ENCODE data around the gene MYRIP. TPM values are rescaled to one million over a fixed set of nuclear protein-coding genes. Genes with fewer than 3 reads are reported as not detected.

Gene MYRIP
- total RNA-seq, 4 donors from 2014 or later = 1.4 to 4.4 (median 2.8) TPM

DNA sequence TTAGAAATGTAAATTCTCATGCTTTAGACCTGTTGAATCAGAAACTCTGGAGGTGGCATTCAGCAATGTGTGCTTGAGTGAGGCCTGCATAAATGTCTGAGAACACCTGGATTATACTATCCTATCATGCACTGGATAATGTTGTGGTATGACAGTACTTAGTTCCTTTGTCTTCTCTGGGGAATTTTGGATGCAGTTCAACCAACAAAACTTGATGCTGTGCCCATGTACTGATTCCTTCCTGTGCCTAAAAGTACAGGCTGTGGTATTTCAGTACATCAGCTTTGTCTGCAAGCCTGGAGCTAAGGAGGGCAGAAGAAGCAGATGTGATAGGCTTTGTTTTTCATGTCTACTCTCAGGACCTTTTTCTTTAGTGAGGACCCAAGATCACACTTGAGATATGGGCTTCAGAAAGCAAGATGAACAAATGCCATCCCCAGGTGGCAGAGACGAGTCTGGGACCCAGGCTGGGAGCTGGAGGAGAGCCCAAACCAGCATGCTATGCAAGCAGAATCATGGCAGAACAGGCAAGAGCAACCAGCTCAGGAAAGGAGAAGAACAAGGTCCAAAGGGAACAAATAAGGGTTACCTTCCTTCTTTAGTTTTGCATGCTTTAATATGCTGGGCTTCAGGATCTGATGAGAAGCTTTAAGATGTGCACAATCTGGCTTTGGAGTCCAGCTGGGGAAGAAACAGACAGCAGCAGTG lies 124.7 kb downstream of the MYRIP start:
- Histone ChIP-seq H3K27ac (no peak overlapping the region), H3K27me3 (no peaks in the 10 kb centered on the region), H3K4me1 (peaks cover 11% of the 10 kb centered on the region), H3K4me3 (no peak overlapping the region), H3K9me3 (no peaks in the 10 kb centered on the region), H3K36me3 (no peaks in the 10 kb centered on the region)
- no peak for DNase-seq (ENCODE audit: low spot score in 2 of 2)
- WGBS = 11% methylated on average over 1 of the region's 1 CpG
- TF ChIP-seq EP300 (IDR thresholded peaks at IDR 0.05) (no peak), POLR2A (IDR thresholded peaks at IDR 0.05) (no peak), POLR2AphosphoS5 (IDR thresholded peaks at IDR 0.05) (no peak)
- TF ChIP-seq, protein P1, sequence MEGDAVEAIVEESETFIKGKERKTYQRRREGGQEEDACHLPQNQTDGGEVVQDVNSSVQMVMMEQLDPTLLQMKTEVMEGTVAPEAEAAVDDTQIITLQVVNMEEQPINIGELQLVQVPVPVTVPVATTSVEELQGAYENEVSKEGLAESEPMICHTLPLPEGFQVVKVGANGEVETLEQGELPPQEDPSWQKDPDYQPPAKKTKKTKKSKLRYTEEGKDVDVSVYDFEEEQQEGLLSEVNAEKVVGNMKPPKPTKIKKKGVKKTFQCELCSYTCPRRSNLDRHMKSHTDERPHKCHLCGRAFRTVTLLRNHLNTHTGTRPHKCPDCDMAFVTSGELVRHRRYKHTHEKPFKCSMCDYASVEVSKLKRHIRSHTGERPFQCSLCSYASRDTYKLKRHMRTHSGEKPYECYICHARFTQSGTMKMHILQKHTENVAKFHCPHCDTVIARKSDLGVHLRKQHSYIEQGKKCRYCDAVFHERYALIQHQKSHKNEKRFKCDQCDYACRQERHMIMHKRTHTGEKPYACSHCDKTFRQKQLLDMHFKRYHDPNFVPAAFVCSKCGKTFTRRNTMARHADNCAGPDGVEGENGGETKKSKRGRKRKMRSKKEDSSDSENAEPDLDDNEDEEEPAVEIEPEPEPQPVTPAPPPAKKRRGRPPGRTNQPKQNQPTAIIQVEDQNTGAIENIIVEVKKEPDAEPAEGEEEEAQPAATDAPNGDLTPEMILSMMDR (IDR thresholded peaks at IDR 0.05) = no peak

DNA sequence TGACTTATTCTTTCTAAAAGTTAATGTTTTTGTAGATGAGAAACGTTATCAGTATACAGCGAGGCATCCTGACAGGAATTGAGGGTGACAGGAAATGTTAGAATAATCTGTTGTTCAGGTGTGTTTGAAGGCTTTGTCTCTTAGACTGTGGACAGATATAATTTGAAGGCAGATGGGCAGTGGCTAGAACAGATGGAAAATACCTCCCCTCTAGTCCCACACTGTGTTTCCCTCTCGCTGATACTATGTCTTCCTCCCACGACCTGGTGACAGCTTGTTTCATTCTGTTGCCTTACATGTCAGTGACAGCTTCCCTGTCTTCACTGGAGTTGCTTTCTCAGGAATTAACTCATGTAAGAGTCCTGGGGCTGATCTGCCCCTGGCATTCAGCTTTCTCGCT lies 125.3 kb downstream of the MYRIP start:
- WGBS = 58% methylated on average over 5 of the region's 5 CpGs
- no peak overlapping the region for H3K4me3 ChIP-seq
- DNase-seq (ENCODE audit: low spot score in 2 of 2) = no peak
- H3K9me3 ChIP-seq = no peaks in the 10 kb centered on the region
- no peaks in the 10 kb centered on the region for H3K36me3 ChIP-seq
- no peak for TF ChIP-seq EP300 (IDR thresholded peaks at IDR 0.05)
- TF ChIP-seq POLR2AphosphoS5 (IDR thresholded peaks at IDR 0.05) = no peak
- TF ChIP-seq POLR2A (IDR thresholded peaks at IDR 0.05) = no peak
- TF ChIP-seq, protein P1 (IDR thresholded peaks at IDR 0.05) = no peak
- peaks cover 11% of the 10 kb centered on the region for H3K4me1 ChIP-seq
- H3K27me3 ChIP-seq = no peaks in the 10 kb centered on the region
- no peak overlapping the region for H3K27ac ChIP-seq

DNA sequence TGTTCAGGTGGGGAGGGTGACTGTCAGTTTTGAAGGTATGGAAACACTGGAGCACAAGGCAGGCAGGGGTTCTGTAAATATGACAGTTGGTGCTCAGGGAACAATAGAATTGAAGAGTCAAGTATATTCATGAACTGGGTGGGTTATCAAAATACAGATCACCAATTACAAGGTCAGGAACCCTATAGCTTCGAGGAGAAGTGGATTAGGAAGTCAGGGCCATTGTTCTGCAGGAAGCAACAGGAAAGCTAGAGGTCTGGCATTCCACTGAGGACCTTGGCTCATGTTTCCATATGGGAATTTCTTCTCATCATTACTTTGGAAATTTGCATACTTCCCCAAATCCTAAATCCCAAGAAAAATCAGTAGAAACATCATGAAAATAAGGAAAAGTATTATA lies 125.9 kb downstream of the MYRIP start:
- 59% methylated on average over 1 of the region's 1 CpG for WGBS
- no peaks in the 10 kb centered on the region for H3K36me3 ChIP-seq
- TF ChIP-seq POLR2A (IDR thresholded peaks at IDR 0.05) (no peak), POLR2AphosphoS5 (IDR thresholded peaks at IDR 0.05) (no peak), EP300 (IDR thresholded peaks at IDR 0.05) (no peak)
- TF ChIP-seq, protein P1 (IDR thresholded peaks at IDR 0.05) = no peak

DNA sequence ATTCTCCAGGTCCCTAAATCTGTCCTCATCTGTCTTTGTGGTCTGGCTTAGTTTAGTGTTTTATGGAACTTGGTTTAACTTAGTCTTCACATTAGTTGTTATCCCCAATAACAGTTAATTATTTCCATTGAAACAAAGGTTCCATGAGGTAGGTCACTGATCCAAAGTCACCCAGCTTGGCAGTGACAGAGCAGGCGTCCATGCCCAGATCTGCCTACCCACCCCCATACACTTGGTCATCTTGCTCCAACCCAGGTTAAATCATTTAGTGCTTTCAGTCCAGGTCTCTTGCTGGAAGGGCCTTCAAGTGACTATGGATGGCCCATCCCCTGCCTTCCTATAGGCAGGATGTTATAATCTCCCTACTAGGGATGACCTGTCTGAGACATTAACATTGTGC lies 127.4 kb downstream of the MYRIP start:
- H3K4me3 ChIP-seq = no peak overlapping the region
- TF ChIP-seq POLR2A (IDR thresholded peaks at IDR 0.05) = no peak
- TF ChIP-seq, protein P1 (IDR thresholded peaks at IDR 0.05) = no peak
- TF ChIP-seq POLR2AphosphoS5 (IDR thresholded peaks at IDR 0.05) = no peak
- TF ChIP-seq EP300 (IDR thresholded peaks at IDR 0.05) = no peak
- whole genome bisulfite sequencing = 100% methylated on average over 1 of the region's 1 CpG
- H3K36me3 ChIP-seq = no peaks in the 10 kb centered on the region
- no peaks in the 10 kb centered on the region for H3K9me3 ChIP-seq
- H3K4me1 ChIP-seq = peaks cover 11% of the 10 kb centered on the region
- no peak for DNase-seq (ENCODE audit: low spot score in 2 of 2)
- no peak overlapping the region for H3K27ac ChIP-seq
- no peaks in the 10 kb centered on the region for H3K27me3 ChIP-seq

More for the DNA sequence above, 125.9 kb downstream of the MYRIP start:
- Histone ChIP-seq H3K9me3 (no peaks in the 10 kb centered on the region), H3K4me1 (peaks cover 11% of the 10 kb centered on the region), H3K27me3 (no peaks in the 10 kb centered on the region), H3K4me3 (no peak overlapping the region), H3K27ac (no peak overlapping the region)
- DNase-seq (ENCODE audit: low spot score in 2 of 2) = no peak

DNA sequence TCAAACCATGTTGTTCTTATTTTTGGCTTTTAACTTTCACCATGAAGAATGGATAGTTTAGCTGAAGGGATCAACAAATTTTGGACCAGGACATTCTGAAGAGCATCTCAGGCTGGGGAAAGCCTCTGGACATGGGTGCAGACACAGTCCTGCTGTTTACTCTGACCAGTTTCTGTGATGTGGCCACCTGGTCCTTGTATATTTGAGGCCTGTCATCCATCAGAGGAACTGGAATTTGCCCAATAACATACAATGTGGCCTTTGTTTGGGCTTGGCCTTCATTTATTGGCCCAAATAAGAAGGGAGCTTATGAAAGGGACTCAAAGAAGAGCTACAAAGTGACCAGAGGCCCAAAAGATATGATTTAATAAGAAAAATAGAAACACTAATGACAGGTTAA lies 127.9 kb downstream of the MYRIP start:
- no peak for TF ChIP-seq EP300 (IDR thresholded peaks at IDR 0.05)
- TF ChIP-seq, protein P1 (IDR thresholded peaks at IDR 0.05) = no peak
- TF ChIP-seq POLR2AphosphoS5 (IDR thresholded peaks at IDR 0.05) = no peak
- no peak for TF ChIP-seq POLR2A (IDR thresholded peaks at IDR 0.05)
- no peaks in the 10 kb centered on the region for H3K36me3 ChIP-seq
- H3K9me3 ChIP-seq = no peaks in the 10 kb centered on the region
- H3K4me3 ChIP-seq = no peak overlapping the region
- no peak for DNase-seq (ENCODE audit: low spot score in 2 of 2)
- H3K4me1 ChIP-seq = peaks cover 13% of the 10 kb centered on the region
- H3K27ac ChIP-seq = no peak overlapping the region
- no peaks in the 10 kb centered on the region for H3K27me3 ChIP-seq

Measured in suprapubic skin (tissue), 4 donors.